ENCODE results near the gene CEP57L1. TPM values are rescaled to one million over a fixed set of nuclear protein-coding genes. Genes with fewer than 3 reads are reported as not detected.

Gene CEP57L1
- total RNA-seq (2011; cell fraction: chromatin; rRNA removed; ENCODE audit: low replicate concordance): 19.9 and 82.4 TPM in 2 replicates
- 9.7 and 18.8 TPM in 2 replicates for total RNA-seq (2011; cell fraction: nucleolus; rRNA removed)
- total RNA-seq (2011; cell fraction: nucleoplasm; rRNA removed): 27.3 and 41.5 TPM in 2 replicates
- total RNA-seq (2014; rRNA removed) (51.0 and 58.0 TPM in 2 replicates), total RNA-seq (2014; rRNA removed; fragmentation: Illumina TruSeq; extraction: Trizol) (80.0 and 85.7 TPM in 2 replicates), total RNA-seq (2015; rRNA removed; fragmentation: Illumina TruSeq; extraction: Trizol) (70.6 and 79.7 TPM in 2 replicates), total RNA-seq (2021) (41.8 and 42.4 TPM in 2 replicates), polyA plus RNA-seq (2011; rRNA removed) (49.9 and 60.7 TPM in 2 replicates), polyA plus RNA-seq (2014; fragmentation: Illumina TruSeq; extraction: Trizol) (52.1 and 61.8 TPM in 2 replicates), polyA plus RNA-seq (2014; fragmentation: Nextera tagmentation; extraction: Ambion mirVana) (10 to 100 TPM; 70.0 to 88.6 TPM), polyA plus RNA-seq (2014; rRNA removed) (39.4 and 49.7 TPM in 2 replicates), polyA minus RNA-seq (2011; rRNA and poly(A)+ RNA removed) (70.2 and 71.2 TPM in 2 replicates), Bru-seq, nascent RNA (percentile 82 among the genes with signal in this experiment), BruChase-seq, experiment 1, labeled RNA remaining after a 2-hour chase (percentile 86 among the genes with signal in this experiment), BruChase-seq, experiment 2, labeled RNA remaining after a 6-hour chase (percentile 83 among the genes with signal in this experiment)
- 23.2 and 23.8 TPM in 2 replicates for polyA plus RNA-seq (2011; cell fraction: cytosol; rRNA removed)
- 24.9 and 33.2 TPM in 2 replicates for polyA plus RNA-seq (2011; cell fraction: nucleus; rRNA removed)
- polyA plus RNA-seq (2012): 29.7 and 29.9 TPM in 2 replicates
- 21.7 and 24.7 TPM in 2 replicates for polyA minus RNA-seq (2011; cell fraction: cytosol; rRNA and poly(A)+ RNA removed)
- 22.1 and 47.1 TPM in 2 replicates for polyA minus RNA-seq (2011; cell fraction: nucleus; rRNA and poly(A)+ RNA removed)
- long read RNA-seq, experiment 1, transcript CEP57L1-205 (11 exons, 2,771 nt): major isoform, 9 of 128 reads
- long read RNA-seq, experiment 1, partial matches to known transcripts: 19 of 128 reads
- long read RNA-seq, experiment 1, other reads (novel, unspliced or antisense): 96 of 128 reads
- long read RNA-seq, experiment 2, partial matches to known transcripts: 5 of 25 reads
- long read RNA-seq, experiment 2, other reads (novel, unspliced or antisense): 18 of 25 reads
- long read RNA-seq, experiment 3, partial matches to known transcripts: 12 of 39 reads
- long read RNA-seq, experiment 3, other reads (novel, unspliced or antisense): 21 of 39 reads

- Histone ChIP-seq H3K4me3 (peak within 1 kb of the TSS; percentile 84), H3K27me3 (ENCODE audit: control insufficient read depth in 2 of 2, insufficient read depth in 2 of 2, low read length in 2 of 2) (no peaks in the 10 kb centered on the region), H3K4me2 (ENCODE audit: insufficient read depth, low read length) (peak within 1 kb of the TSS; percentile 98), H3K9me3 (replicated peaks; ENCODE audit: control insufficient read depth, insufficient read depth, low read depth, low read length) (no peaks in the 10 kb centered on the region; the same call in 1 of the 2 replicates), H2AFZ (ENCODE audit: low read depth, low read length) (peak within 1 kb of the TSS; percentile 99), H3K79me2 (ENCODE audit: control insufficient read depth, insufficient read depth, low read length) (peaks cover 86% of the 10 kb centered on the region), H3K9ac (ENCODE audit: insufficient read depth in 1 of 2, low read depth in 2 of 2, low read length in 2 of 2) (peak within 1 kb of the TSS; percentile 94 to 96), H3K9me1 (ENCODE audit: control insufficient read depth, insufficient read depth, low read length) (no peaks in the 10 kb centered on the region), H4K20me1 (replicated peaks; ENCODE audit: control insufficient read depth, insufficient read depth, low read length) (peaks cover 5% of the 10 kb centered on the region; the same call in 1 of the 2 replicates), H3K27ac (ENCODE audit: extremely low read depth, low read depth, low read length) (peak within 1 kb of the TSS; percentile 94), H3K36me3 (ENCODE audit: control insufficient read depth, insufficient read depth, low read length) (peaks cover 19% of the 10 kb centered on the region), H3K4me1 (replicated peaks in 1 of 2; ENCODE audit: control insufficient read depth in 2 of 2, insufficient read depth in 2 of 2, low read length in 2 of 2) (peaks cover 0 to 10% of the 10 kb centered on the region in 2 experiments; a peak in 2 of 5 replicates)
- WGBS (ENCODE audit: insufficient coverage, low coverage, missing lambda C conversion rate): under 1% methylated on average over 43 of the region's 49 CpGs
- POLR2A ChIA-PET: interaction anchor here (0.6 to 2.2 kb wide), 15 partner anchors 10 to 1024 kb away, joined by 3 to 12 read pairs (median 3); partner anchors contain the start of gene CD164
- intact Hi-C loops (cut with micrococcal nuclease): loop anchor here (2.0 to 5.0 kb wide), 4 partner anchors 87 to 288 kb away; partner anchors contain the start of gene CD164
- BruUV-seq (replicated peaks): no TSS peak
- CTCF ChIA-PET (ENCODE audit: low intra/inter-chr PET ratio): no interaction called here
- in situ Hi-C loops (cut with MboI): no loop called here
- peak; percentile 85 for ATAC-seq
- FAIRE-seq: peak; percentile 92
- DNase-seq (ENCODE audit: extremely low read depth in 1 of 4, low spot score in 3 of 4): peak; percentile 73 to 98 (median 78)
- TF ChIP-seq GABPB1 (CRISPR knock-in tag; IDR thresholded peaks at IDR 0.05): peak; percentile 56; the same call in 1 of the 2 replicates
- no peak for TF ChIP-seq SMARCB1 (IDR thresholded peaks at IDR 0.05; ENCODE audit: insufficient read length, low read depth)
- TF ChIP-seq PREB (CRISPR knock-in tag; IDR thresholded peaks at IDR 0.05): no peak
- TF ChIP-seq ZNF384 (IDR thresholded peaks at IDR 0.05; ENCODE audit: low read depth, low read length): no peak
- TF ChIP-seq, protein P1, sequence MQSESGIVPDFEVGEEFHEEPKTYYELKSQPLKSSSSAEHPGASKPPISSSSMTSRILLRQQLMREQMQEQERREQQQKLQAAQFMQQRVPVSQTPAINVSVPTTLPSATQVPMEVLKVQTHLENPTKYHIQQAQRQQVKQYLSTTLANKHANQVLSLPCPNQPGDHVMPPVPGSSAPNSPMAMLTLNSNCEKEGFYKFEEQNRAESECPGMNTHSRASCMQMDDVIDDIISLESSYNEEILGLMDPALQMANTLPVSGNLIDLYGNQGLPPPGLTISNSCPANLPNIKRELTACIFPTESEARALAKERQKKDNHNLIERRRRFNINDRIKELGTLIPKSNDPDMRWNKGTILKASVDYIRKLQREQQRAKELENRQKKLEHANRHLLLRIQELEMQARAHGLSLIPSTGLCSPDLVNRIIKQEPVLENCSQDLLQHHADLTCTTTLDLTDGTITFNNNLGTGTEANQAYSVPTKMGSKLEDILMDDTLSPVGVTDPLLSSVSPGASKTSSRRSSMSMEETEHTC (IDR thresholded peaks at IDR 0.05): no peak
- TF ChIP-seq ARID3A (IDR thresholded peaks at IDR 0.05; ENCODE audit: borderline replicate concordance, low read depth, low read length): no peak
- TF ChIP-seq, protein P2, sequence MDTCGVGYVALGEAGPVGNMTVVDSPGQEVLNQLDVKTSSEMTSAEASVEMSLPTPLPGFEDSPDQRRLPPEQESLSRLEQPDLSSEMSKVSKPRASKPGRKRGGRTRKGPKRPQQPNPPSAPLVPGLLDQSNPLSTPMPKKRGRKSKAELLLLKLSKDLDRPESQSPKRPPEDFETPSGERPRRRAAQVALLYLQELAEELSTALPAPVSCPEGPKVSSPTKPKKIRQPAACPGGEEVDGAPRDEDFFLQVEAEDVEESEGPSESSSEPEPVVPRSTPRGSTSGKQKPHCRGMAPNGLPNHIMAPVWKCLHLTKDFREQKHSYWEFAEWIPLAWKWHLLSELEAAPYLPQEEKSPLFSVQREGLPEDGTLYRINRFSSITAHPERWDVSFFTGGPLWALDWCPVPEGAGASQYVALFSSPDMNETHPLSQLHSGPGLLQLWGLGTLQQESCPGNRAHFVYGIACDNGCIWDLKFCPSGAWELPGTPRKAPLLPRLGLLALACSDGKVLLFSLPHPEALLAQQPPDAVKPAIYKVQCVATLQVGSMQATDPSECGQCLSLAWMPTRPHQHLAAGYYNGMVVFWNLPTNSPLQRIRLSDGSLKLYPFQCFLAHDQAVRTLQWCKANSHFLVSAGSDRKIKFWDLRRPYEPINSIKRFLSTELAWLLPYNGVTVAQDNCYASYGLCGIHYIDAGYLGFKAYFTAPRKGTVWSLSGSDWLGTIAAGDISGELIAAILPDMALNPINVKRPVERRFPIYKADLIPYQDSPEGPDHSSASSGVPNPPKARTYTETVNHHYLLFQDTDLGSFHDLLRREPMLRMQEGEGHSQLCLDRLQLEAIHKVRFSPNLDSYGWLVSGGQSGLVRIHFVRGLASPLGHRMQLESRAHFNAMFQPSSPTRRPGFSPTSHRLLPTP (IDR thresholded peaks at IDR 0.05; ENCODE audit: borderline replicate concordance, extremely low read depth, insufficient read length): no peak
Measured at GRCh38 chr6:109095036-109095834, at the start of gene CEP57L1. Gene CEP57L1 (plus strand): TSS chr6:109095507. CDS start chr6:109145222, 49,715 bp downstream.
